Measurements from ENCODE around the gene NCR3LG1. TPM values are rescaled to one million over a fixed set of nuclear protein-coding genes. Genes with fewer than 3 reads are reported as not detected.

Gene NCR3LG1
- total RNA-seq, 1 experiment from 2014 or later: 14.8 TPM

GRCh38 chr11:17400048-17400775 lies 48.6 kb downstream of the NCR3LG1 start:
- ChIA-PET POLR2A (no interaction called here), CTCF (no interaction called here)
- no peak overlapping the region for H3K4me3 Mint-ChIP-seq (ENCODE audit: unreplicated experiment)
- Histone ChIP-seq H3K9me3 (no peaks in the 10 kb centered on the region), H3K36me3 (ENCODE audit: control insufficient read depth, insufficient read depth, low read length) (no peaks in the 10 kb centered on the region), H3K27me3 (replicated peaks; ENCODE audit: control insufficient read depth, insufficient read depth, low read length) (no peaks in the 10 kb centered on the region), H3K4me1 (no peaks in the 10 kb centered on the region), H3K4me3 (ENCODE audit: low read depth, low read length) (no peak overlapping the region)
- BruUV-seq (replicated peaks): no TSS peak
- H3K36me3 Mint-ChIP-seq (ENCODE audit: insufficient read depth, unreplicated experiment): no peaks in the 10 kb centered on the region
- peaks cover 7% of the 10 kb centered on the region for H3K27me3 Mint-ChIP-seq (ENCODE audit: insufficient read depth, unreplicated experiment)
- intact Hi-C loops (cut with micrococcal nuclease; ENCODE audit: unreplicated experiment): no loop called here
- TF ChIP-seq, protein P1, sequence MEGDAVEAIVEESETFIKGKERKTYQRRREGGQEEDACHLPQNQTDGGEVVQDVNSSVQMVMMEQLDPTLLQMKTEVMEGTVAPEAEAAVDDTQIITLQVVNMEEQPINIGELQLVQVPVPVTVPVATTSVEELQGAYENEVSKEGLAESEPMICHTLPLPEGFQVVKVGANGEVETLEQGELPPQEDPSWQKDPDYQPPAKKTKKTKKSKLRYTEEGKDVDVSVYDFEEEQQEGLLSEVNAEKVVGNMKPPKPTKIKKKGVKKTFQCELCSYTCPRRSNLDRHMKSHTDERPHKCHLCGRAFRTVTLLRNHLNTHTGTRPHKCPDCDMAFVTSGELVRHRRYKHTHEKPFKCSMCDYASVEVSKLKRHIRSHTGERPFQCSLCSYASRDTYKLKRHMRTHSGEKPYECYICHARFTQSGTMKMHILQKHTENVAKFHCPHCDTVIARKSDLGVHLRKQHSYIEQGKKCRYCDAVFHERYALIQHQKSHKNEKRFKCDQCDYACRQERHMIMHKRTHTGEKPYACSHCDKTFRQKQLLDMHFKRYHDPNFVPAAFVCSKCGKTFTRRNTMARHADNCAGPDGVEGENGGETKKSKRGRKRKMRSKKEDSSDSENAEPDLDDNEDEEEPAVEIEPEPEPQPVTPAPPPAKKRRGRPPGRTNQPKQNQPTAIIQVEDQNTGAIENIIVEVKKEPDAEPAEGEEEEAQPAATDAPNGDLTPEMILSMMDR (IDR thresholded peaks at IDR 0.05; ENCODE audit: insufficient read depth in 1 of 2, low read depth in 1 of 2, low read length in 1 of 2, severe bottlenecking in 1 of 2, unreplicated experiment in 1 of 2): no peak
- H3K9me3 Mint-ChIP-seq (ENCODE audit: unreplicated experiment): no peaks in the 10 kb centered on the region
- no peaks in the 10 kb centered on the region for H3K4me1 Mint-ChIP-seq (ENCODE audit: low read depth, unreplicated experiment)
- DNase-seq: no peak
- H3K27ac Mint-ChIP-seq (ENCODE audit: unreplicated experiment): no peak overlapping the region

GRCh38 chr11:17401316-17401715 lies 49.7 kb downstream of the NCR3LG1 start:
- intact Hi-C loops (cut with micrococcal nuclease; ENCODE audit: unreplicated experiment): no loop called here
- no peak overlapping the region for H3K27ac Mint-ChIP-seq (ENCODE audit: unreplicated experiment)
- Histone ChIP-seq H3K4me1 (no peaks in the 10 kb centered on the region), H3K36me3 (ENCODE audit: control insufficient read depth, insufficient read depth, low read length) (no peaks in the 10 kb centered on the region), H3K27me3 (replicated peaks; ENCODE audit: control insufficient read depth, insufficient read depth, low read length) (no peaks in the 10 kb centered on the region), H3K9me3 (no peaks in the 10 kb centered on the region), H3K4me3 (ENCODE audit: low read depth, low read length) (no peak overlapping the region)
- ChIA-PET CTCF (interaction anchor here (1.0 kb wide), 1 partner anchor 13 kb away, joined by 3 read pairs; the partner anchor contains the start of gene KCNJ11), POLR2A (no interaction called here)
- no peaks in the 10 kb centered on the region for H3K9me3 Mint-ChIP-seq (ENCODE audit: unreplicated experiment)
- no peaks in the 10 kb centered on the region for H3K4me1 Mint-ChIP-seq (ENCODE audit: low read depth, unreplicated experiment)
- no peak overlapping the region for H3K4me3 Mint-ChIP-seq (ENCODE audit: unreplicated experiment)
- H3K36me3 Mint-ChIP-seq (ENCODE audit: insufficient read depth, unreplicated experiment): no peaks in the 10 kb centered on the region
- no peak for DNase-seq
- no TSS peak for BruUV-seq (replicated peaks)
- TF ChIP-seq, protein P1 (IDR thresholded peaks at IDR 0.05; ENCODE audit: insufficient read depth in 1 of 2, low read depth in 1 of 2, low read length in 1 of 2, severe bottlenecking in 1 of 2, unreplicated experiment in 1 of 2): no peak
- H3K27me3 Mint-ChIP-seq (ENCODE audit: insufficient read depth, unreplicated experiment): peaks cover 7% of the 10 kb centered on the region

DNA sequence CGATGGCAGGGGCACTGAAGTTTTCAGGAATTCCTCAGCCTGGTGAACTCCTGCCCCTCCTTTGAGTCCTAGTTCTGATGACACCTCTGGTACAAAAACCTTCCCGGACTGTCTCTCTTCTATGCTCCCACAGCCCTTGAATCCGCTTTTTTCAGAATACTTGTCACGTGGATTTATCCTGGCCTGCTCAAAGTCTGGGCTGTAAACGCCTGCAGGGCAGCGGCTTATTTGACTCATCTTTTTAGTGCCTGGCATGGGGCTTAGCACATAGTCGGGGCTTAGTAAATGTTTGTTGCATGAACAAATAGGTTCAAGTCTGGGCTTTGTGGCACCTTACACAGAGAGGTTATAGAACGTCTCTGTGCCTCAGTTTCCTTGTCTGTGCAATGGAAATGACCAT lies 50.2 kb downstream of the NCR3LG1 start:
- no peak for DNase-seq
- POLR2A ChIA-PET: no interaction called here

More for the DNA sequence above, 50.2 kb downstream of the NCR3LG1 start:
- no peaks in the 10 kb centered on the region for H3K9me3 ChIP-seq
- no peaks in the 10 kb centered on the region for H3K4me1 ChIP-seq
- no TSS peak for BruUV-seq (replicated peaks)
- intact Hi-C loops (cut with micrococcal nuclease; ENCODE audit: unreplicated experiment): no loop called here
- CTCF ChIA-PET: no interaction called here
- no peaks in the 10 kb centered on the region for H3K27me3 ChIP-seq (replicated peaks; ENCODE audit: control insufficient read depth, insufficient read depth, low read length)
- Mint-ChIP-seq H3K36me3 (ENCODE audit: insufficient read depth, unreplicated experiment) (no peaks in the 10 kb centered on the region), H3K4me1 (ENCODE audit: low read depth, unreplicated experiment) (no peaks in the 10 kb centered on the region), H3K27me3 (ENCODE audit: insufficient read depth, unreplicated experiment) (peaks cover 7% of the 10 kb centered on the region), H3K9me3 (ENCODE audit: unreplicated experiment) (no peaks in the 10 kb centered on the region), H3K27ac (ENCODE audit: unreplicated experiment) (no peak overlapping the region), H3K4me3 (ENCODE audit: unreplicated experiment) (no peak overlapping the region)
- H3K4me3 ChIP-seq (ENCODE audit: low read depth, low read length): no peak overlapping the region
- no peaks in the 10 kb centered on the region for H3K36me3 ChIP-seq (ENCODE audit: control insufficient read depth, insufficient read depth, low read length)
- TF ChIP-seq, protein P1 (IDR thresholded peaks at IDR 0.05; ENCODE audit: insufficient read depth in 1 of 2, low read depth in 1 of 2, low read length in 1 of 2, severe bottlenecking in 1 of 2, unreplicated experiment in 1 of 2): no peak

Data from Caco-2 (cell line).